Endothelial cell (in vitro differentiated cells): ENCODE measurements around the gene IFRD1. TPM values are rescaled to one million over a fixed set of nuclear protein-coding genes. Genes with fewer than 3 reads are reported as not detected.

Experiments used
- DNase-seq: peaks from one replicate; pipeline ENCODE4 v3.0.0; 2021; ENCODE audit warnings: low spot score
- H3K27ac Mint-ChIP-seq: one replicate; pipeline ENCODE4 v1.8.0; 2021; ENCODE audit warnings: mixed read lengths, inconsistent platforms; ENCODE audit not compliant: unreplicated experiment
- H3K27me3 Mint-ChIP-seq: one replicate; pipeline ENCODE4 v1.8.0; 2021; ENCODE audit warnings: mild to moderate bottlenecking, moderate library complexity, mixed read lengths, inconsistent platforms; ENCODE audit not compliant: unreplicated experiment
- H3K36me3 Mint-ChIP-seq: one replicate; pipeline ENCODE4 v1.8.0; 2021; ENCODE audit warnings: mild to moderate bottlenecking, low read depth, mixed read lengths, inconsistent platforms; ENCODE audit not compliant: unreplicated experiment
- H3K4me1 Mint-ChIP-seq: one replicate; pipeline ENCODE4 v1.8.0; 2021; ENCODE audit warnings: mild to moderate bottlenecking, mixed read lengths, inconsistent platforms; ENCODE audit not compliant: unreplicated experiment
- H3K4me3 Mint-ChIP-seq: one replicate; pipeline ENCODE4 v1.8.0; 2021; ENCODE audit warnings: mild to moderate bottlenecking, mixed read lengths, inconsistent platforms; ENCODE audit not compliant: unreplicated experiment
- H3K9me3 Mint-ChIP-seq: one replicate; pipeline ENCODE4 v1.8.0; 2021; ENCODE audit warnings: mixed read lengths, inconsistent platforms; ENCODE audit not compliant: unreplicated experiment
- total RNA-seq: library from RNA; stranded (reverse); fragmentation: NEBNext Ultra II Directional; extraction: Animal tissue kit (Norgen Biotek cat#: 25700); gene quantifications from one replicate; pipeline ENCODE4 v1.2.1, GENCODE V29; 2021; ENCODE audit not compliant: unreplicated experiment
- TF ChIP-seq, protein P1 (sequence below): fragments of 200-600 bp; sonication (generic); IDR thresholded peaks from one replicate; pipeline ENCODE4 v1.5.0; 2021; ENCODE audit warnings: antibody characterized with exemption; ENCODE audit not compliant: unreplicated experiment

Gene IFRD1
- total RNA-seq, 1 donor from 2014 or later: 55.4 TPM

DNA sequence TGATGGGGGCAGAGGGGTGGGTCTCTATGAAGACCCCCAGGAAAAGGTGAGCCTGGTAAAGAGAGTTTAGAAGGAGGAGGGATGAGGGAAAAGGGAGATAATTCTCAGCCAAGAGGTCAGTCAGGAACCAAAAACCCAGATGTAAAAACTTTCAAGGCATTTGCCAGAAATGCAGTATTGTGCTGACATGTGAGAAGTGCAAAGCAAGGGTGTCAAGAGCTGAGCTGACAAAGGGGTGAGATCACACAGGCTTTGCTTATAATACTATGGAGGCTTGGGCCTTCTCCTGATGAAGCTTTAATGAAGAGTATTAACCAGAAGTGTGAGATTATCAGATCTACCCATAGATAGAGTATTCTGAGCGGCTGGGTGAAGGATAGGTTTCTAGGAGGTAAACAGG is 22.3 kb upstream of the IFRD1 start:
- H3K27me3 Mint-ChIP-seq: peaks cover 3% of the 10 kb centered on the region
- no peaks in the 10 kb centered on the region for H3K9me3 Mint-ChIP-seq
- TF ChIP-seq, protein P1, sequence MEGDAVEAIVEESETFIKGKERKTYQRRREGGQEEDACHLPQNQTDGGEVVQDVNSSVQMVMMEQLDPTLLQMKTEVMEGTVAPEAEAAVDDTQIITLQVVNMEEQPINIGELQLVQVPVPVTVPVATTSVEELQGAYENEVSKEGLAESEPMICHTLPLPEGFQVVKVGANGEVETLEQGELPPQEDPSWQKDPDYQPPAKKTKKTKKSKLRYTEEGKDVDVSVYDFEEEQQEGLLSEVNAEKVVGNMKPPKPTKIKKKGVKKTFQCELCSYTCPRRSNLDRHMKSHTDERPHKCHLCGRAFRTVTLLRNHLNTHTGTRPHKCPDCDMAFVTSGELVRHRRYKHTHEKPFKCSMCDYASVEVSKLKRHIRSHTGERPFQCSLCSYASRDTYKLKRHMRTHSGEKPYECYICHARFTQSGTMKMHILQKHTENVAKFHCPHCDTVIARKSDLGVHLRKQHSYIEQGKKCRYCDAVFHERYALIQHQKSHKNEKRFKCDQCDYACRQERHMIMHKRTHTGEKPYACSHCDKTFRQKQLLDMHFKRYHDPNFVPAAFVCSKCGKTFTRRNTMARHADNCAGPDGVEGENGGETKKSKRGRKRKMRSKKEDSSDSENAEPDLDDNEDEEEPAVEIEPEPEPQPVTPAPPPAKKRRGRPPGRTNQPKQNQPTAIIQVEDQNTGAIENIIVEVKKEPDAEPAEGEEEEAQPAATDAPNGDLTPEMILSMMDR: no peak
- DNase-seq: no peak
- no peak overlapping the region for H3K4me3 Mint-ChIP-seq
- peaks cover 18% of the 10 kb centered on the region for H3K4me1 Mint-ChIP-seq
- peaks cover 3% of the 10 kb centered on the region for H3K36me3 Mint-ChIP-seq
- H3K27ac Mint-ChIP-seq: no peak overlapping the region

DNA sequence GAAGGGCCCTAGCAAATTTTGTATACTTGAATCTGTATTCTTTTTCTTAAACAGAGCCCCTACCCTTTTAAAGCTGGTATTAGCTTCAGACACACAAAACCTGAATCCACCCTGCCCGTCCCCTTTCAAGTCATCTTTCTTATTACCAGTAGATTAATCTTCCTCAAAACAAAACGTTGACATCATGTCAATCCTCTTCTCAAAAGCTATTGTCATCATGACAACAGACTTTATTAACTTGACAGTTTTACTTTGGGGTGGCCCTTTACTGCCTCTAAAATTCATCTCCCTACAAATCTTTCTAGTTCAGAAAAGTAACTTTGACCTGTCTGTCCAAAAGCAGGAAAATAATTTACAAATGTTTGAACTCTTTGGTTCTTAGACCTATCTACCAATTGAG is 21.5 kb upstream of the IFRD1 start:
- TF ChIP-seq, protein P1: no peak
- no peak for DNase-seq
- Mint-ChIP-seq H3K27me3 (peaks cover 3% of the 10 kb centered on the region), H3K4me3 (no peak overlapping the region), H3K4me1 (peaks cover 11% of the 10 kb centered on the region), H3K36me3 (peaks cover 3% of the 10 kb centered on the region), H3K27ac (no peak overlapping the region), H3K9me3 (no peaks in the 10 kb centered on the region)

DNA sequence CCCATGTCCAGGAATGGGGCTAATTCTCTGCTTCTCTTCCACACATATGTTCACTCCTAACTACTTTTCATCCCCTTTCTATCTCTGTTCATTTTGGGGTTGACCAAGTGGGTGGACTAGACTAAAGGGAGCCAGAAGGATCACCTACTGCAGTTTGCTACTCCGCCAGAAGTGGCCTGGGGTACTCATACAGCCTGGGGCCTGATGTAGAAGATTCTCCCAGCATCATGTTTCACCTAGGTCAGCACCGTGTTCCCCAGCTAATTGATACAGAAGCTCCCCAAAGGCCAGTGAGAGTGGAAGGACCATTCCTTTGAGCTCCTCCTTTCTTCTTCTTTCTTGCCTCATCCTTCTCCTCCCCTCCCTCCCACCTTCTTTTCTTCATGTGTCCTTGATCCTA is 19.6 kb upstream of the IFRD1 start:
- Mint-ChIP-seq H3K9me3 (no peaks in the 10 kb centered on the region), H3K27me3 (no peaks in the 10 kb centered on the region), H3K36me3 (peaks cover 3% of the 10 kb centered on the region), H3K27ac (no peak overlapping the region), H3K4me1 (peaks cover under 1% of the 10 kb centered on the region), H3K4me3 (no peak overlapping the region)
- no peak for DNase-seq
- TF ChIP-seq, protein P1: no peak

DNA sequence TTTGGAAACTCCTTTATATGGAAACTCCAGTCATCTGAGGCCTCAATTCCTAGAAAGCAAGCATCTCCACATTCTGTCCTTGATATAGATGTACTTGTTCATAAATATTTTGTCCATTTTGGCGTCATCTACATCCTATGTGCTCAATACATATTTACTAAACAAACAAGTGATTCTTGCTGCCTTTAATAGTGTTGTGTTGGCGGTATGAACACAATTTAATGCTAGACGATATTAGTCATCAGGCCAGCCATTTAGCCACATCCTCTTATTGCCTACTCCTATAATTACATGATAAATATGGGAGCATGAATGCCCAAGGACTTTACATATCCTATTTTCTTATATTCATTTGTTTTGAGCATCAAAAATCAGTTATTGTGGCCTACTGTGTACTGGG is 18.5 kb upstream of the IFRD1 start:
- Mint-ChIP-seq H3K27me3 (no peaks in the 10 kb centered on the region), H3K4me3 (no peak overlapping the region), H3K9me3 (no peaks in the 10 kb centered on the region), H3K4me1 (no peaks in the 10 kb centered on the region), H3K27ac (no peak overlapping the region), H3K36me3 (peaks cover 3% of the 10 kb centered on the region)
- DNase-seq: no peak
- TF ChIP-seq, protein P1: no peak

DNA sequence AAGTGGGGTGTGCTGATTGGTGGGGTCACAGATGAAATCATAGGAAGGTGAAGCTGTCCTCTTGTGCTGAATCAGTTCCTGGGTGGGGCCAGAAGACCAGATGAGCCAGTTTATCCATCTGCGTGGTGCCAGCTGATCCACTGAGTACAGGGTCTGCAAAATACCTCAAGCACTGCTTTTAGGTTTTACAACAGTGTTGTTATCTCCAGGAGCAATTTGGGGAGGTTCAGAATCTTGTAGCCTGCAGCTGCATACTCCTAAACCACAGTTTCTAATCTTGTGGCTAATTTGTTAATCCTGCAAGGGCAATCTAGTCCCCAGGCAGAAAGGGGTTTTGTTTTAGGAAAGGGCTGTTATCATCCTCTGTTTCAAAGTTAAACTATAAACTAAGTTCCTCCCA is 17.0 kb upstream of the IFRD1 start:
- Mint-ChIP-seq H3K27me3 (no peaks in the 10 kb centered on the region), H3K4me3 (no peak overlapping the region), H3K4me1 (no peaks in the 10 kb centered on the region), H3K36me3 (peaks cover 3% of the 10 kb centered on the region), H3K9me3 (no peaks in the 10 kb centered on the region), H3K27ac (no peak overlapping the region)
- TF ChIP-seq, protein P1: no peak
- no peak for DNase-seq
